T47D (cell line): Measurements from ENCODE around the gene SRCAP.

Source experiments
- DNase-seq, 2 experiments: peaks; one replicate each; pipeline versions ENCODE4 v3.0.0 to v3.0.0-alpha.2; 2011 to 2012; ENCODE audit warnings: low read depth in 1 of 2, low spot score in 1 of 2
- JUND ChIP-seq: IDR thresholded peaks from 2 replicates; pipeline ENCODE4 v1.6.1; 2012; ENCODE audit warnings: low read depth
- in situ Hi-C: cut with HindIII; loops from 2 replicates; pipeline ENCODE4 v1.10.0; 2016; ENCODE audit warnings: low sequenced_read_pairs, low pct_unique_long_range_greater_than_20kb

The SRCAP gene

DNA sequence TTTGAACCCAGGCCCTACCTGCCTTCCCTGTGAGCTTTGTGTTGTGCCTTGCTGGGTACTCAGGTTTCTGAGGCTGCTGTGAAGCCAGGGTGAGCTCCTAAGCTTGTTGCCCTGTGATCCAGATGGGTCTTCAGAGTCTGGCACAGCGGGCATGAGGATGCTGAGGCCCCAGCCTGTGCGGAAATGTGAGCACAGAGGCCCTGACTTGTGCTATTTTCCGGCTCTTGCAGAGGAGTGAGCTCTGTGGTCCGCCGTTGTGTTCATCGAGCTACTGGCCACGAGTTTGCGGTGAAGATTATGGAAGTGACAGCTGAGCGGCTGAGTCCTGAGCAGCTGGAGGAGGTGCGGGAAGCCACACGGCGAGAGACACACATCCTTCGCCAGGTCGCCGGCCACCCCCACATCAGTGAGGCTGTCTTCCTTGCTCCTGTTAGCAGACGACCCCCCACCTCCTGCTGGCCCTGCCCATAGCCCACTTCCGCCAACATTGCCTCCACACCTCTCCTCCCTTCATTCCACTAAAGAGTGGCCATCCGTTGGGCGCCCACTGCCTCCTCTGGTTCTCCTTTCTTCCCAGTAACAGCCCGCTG lies 52.0 kb downstream of the SRCAP start:
- no peak for DNase-seq
- no peak for TF ChIP-seq JUND
- in situ Hi-C loops: no loop called here

DNA sequence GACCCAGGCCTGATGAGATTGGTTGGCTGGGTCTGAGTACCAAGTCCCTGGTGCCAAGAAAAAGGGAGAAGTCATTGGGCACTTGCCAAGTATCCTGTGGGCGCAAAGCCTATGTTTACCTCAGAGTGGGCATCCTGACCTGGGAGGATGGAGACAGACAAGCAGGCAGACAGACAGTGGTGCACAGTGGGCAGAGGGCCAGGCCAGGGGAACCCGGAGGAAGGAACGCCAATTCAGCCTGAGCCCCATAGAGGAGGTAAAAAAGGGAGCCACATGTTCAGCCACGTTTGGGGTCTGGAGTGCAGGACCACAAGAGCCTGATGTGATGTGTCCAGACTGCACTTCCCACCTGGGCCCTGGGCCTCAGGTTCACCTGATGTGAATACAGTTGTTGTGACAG lies 54.6 kb downstream of the SRCAP start:
- no peak for TF ChIP-seq JUND
- no peak for DNase-seq
- in situ Hi-C loops: no loop called here

DNA sequence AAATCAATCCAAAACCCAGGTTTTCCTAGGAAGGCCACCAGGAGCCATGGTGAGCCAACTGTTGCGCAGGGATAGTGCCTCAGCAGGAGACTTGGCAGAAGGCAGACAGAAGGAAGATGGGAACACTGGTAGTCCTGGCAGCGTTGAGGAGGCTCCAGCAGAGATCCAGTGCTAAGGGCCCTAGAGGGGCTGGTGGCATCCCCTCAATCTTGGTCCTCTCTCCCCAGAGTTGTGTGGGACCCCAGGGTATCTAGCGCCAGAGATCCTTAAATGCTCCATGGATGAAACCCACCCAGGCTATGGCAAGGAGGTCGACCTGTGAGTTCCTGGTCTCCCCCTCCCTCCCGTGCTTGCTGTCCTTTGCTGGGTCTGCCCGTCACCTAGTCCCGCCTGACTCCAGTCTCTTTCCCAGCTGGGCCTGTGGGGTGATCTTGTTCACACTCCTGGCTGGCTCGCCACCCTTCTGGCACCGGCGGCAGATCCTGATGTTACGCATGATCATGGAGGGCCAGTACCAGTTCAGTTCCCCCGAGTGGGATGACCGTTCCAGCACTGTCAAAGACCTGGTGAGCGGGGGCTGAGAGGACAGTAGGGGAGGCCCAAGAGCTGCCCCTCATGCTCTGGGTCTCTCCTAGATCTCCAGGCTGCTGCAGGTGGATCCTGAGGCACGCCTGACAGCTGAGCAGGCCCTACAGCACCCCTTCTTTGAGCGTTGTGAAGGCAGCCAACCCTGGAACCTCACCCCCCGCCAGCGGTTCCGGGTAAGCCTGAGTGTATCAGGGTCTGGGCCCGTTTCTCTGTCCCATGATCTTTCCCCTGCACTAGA lies 57.2 kb downstream of the SRCAP start:
- in situ Hi-C loops: no loop called here
- no peak for DNase-seq
- no peak for TF ChIP-seq JUND

DNA sequence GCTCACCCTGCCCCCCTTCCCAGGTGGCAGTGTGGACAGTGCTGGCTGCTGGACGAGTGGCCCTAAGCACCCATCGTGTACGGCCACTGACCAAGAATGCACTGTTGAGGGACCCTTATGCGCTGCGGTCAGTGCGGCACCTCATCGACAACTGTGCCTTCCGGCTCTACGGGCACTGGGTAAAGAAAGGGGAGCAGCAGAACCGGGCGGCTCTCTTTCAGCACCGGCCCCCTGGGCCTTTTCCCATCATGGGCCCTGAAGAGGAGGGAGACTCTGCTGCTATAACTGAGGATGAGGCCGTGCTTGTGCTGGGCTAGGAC lies 57.8 kb downstream of the SRCAP start:
- no peak for DNase-seq
- in situ Hi-C loops: no loop called here
- no peak for TF ChIP-seq JUND

DNA sequence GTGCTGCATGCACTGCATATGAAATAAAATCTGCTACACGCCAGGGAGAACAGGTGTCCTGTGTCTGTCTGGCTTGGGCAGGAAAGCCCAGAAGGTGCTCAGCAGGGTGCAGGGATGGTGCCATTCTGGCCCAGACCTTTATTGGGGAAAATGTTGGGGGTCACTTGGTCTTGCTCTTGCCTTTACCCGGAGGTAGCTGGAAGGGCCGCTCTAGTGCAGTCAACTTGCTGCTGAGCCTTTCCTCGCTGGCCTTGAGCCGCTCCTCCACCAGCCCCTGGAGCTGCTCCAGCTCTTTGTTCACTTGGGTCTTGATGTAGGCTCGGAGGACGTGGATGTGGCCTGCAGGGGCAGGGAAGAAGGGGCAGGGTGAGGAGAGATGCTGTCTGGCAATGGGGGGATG lies 58.3 kb downstream of the SRCAP start:
- in situ Hi-C loops: no loop called here

DNA sequence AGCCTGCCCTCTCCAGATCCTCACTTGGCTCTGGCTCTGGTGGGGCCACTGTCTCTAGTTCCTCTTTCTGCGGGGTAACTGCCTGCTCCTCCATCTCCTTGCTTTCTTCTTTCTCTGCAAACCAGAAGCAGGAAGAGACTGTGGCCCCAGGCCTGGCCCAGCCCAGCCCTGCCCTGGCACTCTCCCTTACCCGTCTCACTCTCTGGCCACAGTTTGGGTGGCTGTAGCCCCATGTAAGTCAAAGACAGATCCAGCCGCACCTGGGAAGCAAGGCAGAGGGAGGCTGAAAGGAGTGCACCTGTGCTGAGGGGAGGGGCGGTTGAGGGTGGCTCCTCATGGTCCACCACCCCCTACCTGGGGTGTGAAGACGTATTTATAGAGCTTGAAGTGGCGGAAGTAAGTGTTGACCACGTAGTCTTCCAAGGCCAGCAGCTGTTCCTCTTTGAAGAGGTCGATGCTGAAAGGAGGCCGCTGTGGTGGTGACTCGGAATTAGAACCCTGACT lies 60.1 kb downstream of the SRCAP start:
- DNase-seq: no peak
- in situ Hi-C loops: no loop called here
- TF ChIP-seq JUND: no peak

More for the DNA sequence above, 58.3 kb downstream of the SRCAP start:
- no peak for TF ChIP-seq JUND
- DNase-seq: no peak

DNA sequence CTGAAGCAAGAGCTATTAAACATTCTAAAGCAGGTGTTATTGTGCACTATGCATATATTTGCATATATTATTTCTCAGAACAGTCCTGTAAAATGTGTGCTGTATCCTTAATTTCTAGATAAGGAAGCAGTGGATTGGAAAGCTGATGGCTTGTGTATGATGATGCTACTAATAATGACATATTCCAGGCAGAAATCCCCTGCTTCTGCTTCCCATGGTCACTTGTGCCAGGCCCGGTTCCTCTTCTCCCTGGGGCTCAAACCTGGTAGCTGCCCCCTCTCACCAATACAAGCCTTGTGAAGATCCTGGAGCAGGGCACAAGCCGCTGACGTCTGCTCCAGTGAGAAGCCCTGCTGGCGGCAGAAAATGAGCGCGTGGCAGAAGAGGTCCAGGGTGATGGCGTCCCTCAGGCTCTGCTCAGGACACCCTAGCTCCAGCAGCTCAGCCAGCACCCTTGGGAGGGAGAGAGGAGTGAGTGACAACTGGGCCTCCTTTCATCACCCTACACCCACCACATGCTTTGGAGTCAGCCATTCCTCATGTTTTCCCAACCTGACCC lies 61.1 kb downstream of the SRCAP start:
- in situ Hi-C loops: no loop called here
- TF ChIP-seq JUND: no peak
- no peak for DNase-seq

DNA sequence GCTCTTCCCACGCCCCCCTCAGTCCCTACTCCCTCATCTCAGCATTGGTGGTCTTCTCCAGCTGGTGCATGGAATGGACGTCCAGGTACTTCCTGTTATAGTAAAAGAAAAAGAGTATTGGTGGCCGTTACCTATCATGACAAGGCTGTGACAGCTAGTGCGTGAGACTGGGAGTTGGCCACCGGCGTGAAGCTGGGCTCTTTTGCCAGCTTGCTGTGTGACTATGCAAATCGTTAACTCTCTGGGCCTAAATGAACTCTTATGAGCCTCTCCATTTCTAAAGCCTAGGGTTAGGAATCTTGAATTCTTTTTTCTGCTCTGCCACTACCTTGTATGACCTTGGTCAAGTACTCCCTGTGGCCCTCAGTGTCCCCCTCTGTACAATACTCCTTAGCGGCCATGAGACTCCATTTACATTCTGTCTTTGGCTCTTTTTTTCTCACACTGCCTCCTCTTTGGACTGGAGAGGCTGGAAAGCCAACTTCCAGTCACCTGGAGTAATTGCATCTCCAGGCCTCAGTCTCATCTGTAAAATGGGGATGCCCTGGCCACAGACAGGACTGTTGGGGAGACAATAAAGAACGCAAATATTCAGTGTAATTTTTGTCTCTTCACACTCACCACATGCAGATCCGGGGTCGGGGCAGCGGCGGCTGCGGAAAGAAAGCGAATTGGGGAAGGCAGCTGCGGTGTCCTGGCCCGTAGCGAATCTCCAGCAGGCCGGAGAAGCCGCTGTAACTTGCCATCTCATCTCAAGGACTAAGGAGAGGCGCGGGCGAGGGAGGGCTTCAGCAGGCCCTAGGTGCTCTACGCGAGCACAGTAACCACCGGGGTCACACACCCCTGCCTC lies 61.8 kb downstream of the SRCAP start:
- no peak for TF ChIP-seq JUND
- DNase-seq: no peak
- in situ Hi-C loops: no loop called here

DNA sequence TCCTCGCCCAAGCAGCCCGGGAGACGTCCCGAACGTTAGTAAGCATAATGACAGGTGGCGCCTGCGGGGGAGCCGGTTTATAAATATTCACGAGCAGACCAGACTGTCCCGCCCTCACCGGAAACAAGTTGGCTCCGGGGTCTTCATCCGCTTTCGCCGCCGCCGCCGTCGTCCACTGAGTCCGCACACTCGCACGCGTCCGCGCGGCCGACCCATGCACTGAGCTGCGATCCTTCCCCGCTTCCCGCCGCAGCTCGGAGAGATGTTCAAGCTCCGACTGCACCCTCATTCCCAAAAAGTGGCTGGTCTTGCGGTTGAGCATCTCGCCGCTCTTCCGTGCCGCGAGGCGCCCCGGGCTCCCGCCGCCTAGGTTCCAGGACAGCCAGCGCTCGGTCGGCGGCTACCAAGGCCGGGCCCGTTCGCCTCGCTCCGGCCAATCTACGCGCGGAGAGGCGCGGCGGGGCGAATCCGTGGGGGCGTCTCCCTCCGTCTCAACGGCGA lies 62.5 kb downstream of the SRCAP start:
- in situ Hi-C loops: no loop called here
- TF ChIP-seq JUND: no peak
- peak in 1 of 2 experiments; percentile 49 for DNase-seq

DNA sequence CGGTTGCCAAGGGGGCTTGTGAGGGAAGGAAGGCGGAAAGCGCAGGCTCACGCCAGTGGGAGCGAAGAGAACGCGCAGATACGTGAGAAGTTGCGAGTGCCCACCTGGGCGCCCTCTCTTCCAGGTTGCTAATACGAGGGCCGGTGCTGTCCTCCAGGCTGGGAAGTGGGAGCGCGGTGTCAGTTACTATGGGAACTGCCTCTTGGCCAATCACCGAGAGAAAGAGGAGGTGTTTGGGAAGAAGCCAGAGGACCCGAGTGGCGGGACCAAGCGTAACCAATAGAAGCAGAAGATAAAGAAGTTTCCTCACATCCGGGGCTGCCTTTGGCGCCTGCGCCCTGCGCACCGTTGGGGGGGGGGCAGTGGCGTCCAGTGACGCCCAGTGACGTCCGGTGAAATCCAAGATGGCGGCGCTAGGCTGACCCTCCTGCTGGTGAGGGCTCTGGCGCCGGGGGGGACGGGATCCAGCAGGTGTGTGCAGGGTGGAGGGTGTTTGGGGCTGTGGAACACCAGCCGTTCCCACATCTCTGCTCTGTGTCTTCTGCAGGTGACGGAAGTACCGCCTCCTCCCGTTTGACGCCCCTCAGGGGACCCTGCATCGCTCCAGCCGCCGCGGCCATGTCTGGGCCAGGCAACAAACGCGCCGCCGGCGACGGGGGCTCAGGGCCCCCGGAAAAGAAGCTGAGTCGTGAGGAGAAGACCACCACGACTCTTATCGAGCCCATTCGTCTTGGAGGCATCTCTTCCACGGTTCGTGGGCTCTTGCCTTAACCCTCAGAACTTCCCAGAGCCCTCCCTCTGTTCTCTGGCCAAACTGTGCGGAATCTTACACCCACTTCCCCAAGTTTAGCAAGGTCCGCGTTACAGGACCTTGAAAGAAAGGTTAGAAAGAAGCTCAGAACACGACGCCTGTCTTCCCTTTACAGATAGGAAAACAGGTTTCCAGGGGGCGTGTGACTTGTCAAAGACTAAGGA lies 63.2 kb downstream of the SRCAP start, which contains the start of the genes CFAP119 and RNF40:
Gene CFAP119, minus strand, starts transcription at position 135 of the 975 bp plus-strand sequence. CDS start 314 bp downstream, outside the sequence.
Gene RNF40, plus strand, starts transcription at position 395 of the 975 bp plus-strand sequence. Its CDS starts 224 bp downstream, at position 619.
- TF ChIP-seq JUND: no peak
- in situ Hi-C loops: no loop called here
- peak; percentile 99 for DNase-seq

DNA sequence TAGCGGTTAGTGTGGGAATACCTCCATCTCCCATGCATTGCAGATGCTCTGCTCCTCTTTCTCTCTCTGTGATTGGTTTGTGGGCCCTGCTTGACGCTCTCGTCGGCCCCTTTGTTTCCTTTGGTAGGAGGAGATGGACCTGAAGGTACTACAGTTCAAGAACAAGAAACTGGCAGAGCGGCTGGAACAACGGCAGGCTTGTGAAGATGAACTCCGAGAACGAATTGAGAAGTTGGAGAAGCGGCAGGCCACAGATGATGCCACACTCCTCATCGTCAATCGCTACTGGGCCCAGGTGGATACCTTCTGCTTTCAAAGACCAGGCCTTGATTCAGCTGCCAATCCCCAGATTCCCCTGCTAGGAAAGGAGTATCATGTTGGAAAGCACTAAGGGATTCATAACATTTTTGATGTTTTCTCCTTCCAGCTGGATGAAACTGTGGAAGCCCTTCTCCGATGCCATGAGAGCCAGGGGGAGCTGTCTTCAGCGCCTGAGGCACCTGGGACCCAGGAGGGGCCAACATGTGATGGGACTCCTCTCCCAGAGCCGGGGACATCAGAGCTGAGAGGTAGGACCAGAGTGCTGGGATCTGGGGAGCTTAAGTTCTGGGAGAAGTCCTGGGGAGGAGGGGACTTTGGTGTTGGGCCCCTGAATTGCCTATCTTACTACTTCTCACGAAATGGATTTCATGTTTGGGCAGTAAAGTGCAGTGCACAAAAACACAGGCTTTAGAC lies 64.2 kb downstream of the SRCAP start:
- DNase-seq: no peak
- in situ Hi-C loops: no loop called here
- no peak for TF ChIP-seq JUND
